H1 (cell line): ENCODE results near the gene TMEM266. TPM values are rescaled to one million over a fixed set of nuclear protein-coding genes. Genes with fewer than 3 reads are reported as not detected.

Experiments used
- CTCF ChIA-PET: fragments of 300-600 bp; sonication (Branson Sonifier 250); formaldehyde crosslinking; loops from one replicate; lab custom pipeline; 2021; ENCODE audit not compliant: partially characterized antibody; lab: Charles Lee
- POLR2A ChIA-PET: fragments of 300-600 bp; sonication (Branson Sonifier 250); formaldehyde crosslinking; loops from one replicate; lab custom pipeline; 2021; ENCODE audit warnings: inconsistent platforms; ENCODE audit not compliant: partially characterized antibody; lab: Charles Lee
- DNase-seq, 2 experiments: peaks; one replicate each; pipeline versions ENCODE4 v3.0.0 to v3.0.0-alpha.2; 2010 to 2022; ENCODE audit warnings: low spot score in 2 of 2, low read depth in 1 of 2, mixed read lengths in 1 of 2
- FAIRE-seq: peaks from 2 replicates; lab custom pipeline; 2011; peaks lifted over from hg19 to GRCh38; lab: Jason Lieb, UNC
- H2AFZ ChIP-seq: 2 replicates; pipeline ENCODE4 v1.8.1; 2012; ENCODE audit warnings: low read length, inconsistent platforms
- H2AK5ac ChIP-seq: 2 replicates; pipeline ENCODE4 v1.6.1; 2013; ENCODE audit warnings: low read depth, low read length
- H2BK120ac ChIP-seq: replicated peaks from 2 replicates; pipeline ENCODE3; 2013; ENCODE audit warnings: low read depth, low read length, inconsistent platforms
- H2BK12ac ChIP-seq: 2 replicates; pipeline ENCODE4 v1.6.1; 2013; ENCODE audit warnings: low read depth, low read length
- H2BK15ac ChIP-seq: 2 replicates; pipeline ENCODE4 v1.6.1; 2013; ENCODE audit warnings: low read length
- H2BK20ac ChIP-seq: 2 replicates; pipeline ENCODE4 v1.6.1; 2013; ENCODE audit warnings: low read length
- H2BK5ac ChIP-seq: 2 replicates; pipeline ENCODE4 v1.6.1; 2013; ENCODE audit warnings: low read depth, low read length
- H3K14ac ChIP-seq: 2 replicates; pipeline ENCODE4 v1.6.1; 2013; ENCODE audit warnings: inconsistent platforms; ENCODE audit not compliant: insufficient read length
- H3K18ac ChIP-seq: 2 replicates; pipeline ENCODE4 v1.6.1; 2013; ENCODE audit warnings: low read length; ENCODE audit errors: extremely low read depth
- H3K23ac ChIP-seq: 2 replicates; pipeline ENCODE4 v1.6.1; 2013; ENCODE audit warnings: inconsistent platforms; ENCODE audit not compliant: insufficient read length
- H3K23me2 ChIP-seq: 2 replicates; pipeline ENCODE4 v1.6.1; 2013; ENCODE audit warnings: low read depth, low read length
- H3K27ac ChIP-seq: 2 replicates; pipeline ENCODE4 v1.6.1; 2011; ENCODE audit warnings: low read depth, low read length, inconsistent platforms
- H3K27me3 ChIP-seq, 4 experiments: replicated peaks in 1 of 4; 1 replicate in 1 of 4; 2 replicates in 3 of 4; pipeline versions ENCODE4 v1.6.1 to v1.8.1; 2011 to 2013; ENCODE audit warnings: low read length in 3 of 4, mild to moderate bottlenecking in 3 of 4, inconsistent platforms in 2 of 4, mixed read lengths in 2 of 4, moderate library complexity in 1 of 4; ENCODE audit not compliant: control insufficient read depth in 3 of 4, insufficient read depth in 3 of 4; ENCODE audit errors: extremely low read depth in 1 of 4
- H3K36me3 ChIP-seq, 4 experiments: 2 replicates each; pipeline versions ENCODE4 v1.6.1 to v1.8.1; 2011 to 2013; ENCODE audit warnings: mild to moderate bottlenecking in 4 of 4, low read length in 3 of 4, moderate library complexity in 2 of 4, control low read depth in 1 of 4, inconsistent platforms in 1 of 4; ENCODE audit not compliant: insufficient read depth in 4 of 4, control insufficient read depth in 2 of 4
- H3K4ac ChIP-seq: replicated peaks from 2 replicates; pipeline ENCODE3; 2013; ENCODE audit warnings: low read length, low read depth, mixed read lengths, inconsistent platforms; ENCODE audit not compliant: insufficient read length
- H3K4me1 ChIP-seq, 4 experiments: replicated peaks in 1 of 4; 1 replicate in 1 of 4; 2 replicates in 3 of 4; pipeline versions ENCODE4 v1.6.1 to v1.8.1; 2011 to 2013; ENCODE audit warnings: low read length in 3 of 4, inconsistent platforms in 2 of 4, mixed read lengths in 1 of 4; ENCODE audit not compliant: insufficient read depth in 4 of 4, control insufficient read depth in 3 of 4
- H3K4me2 ChIP-seq, 2 experiments: 2 replicates each; pipeline versions ENCODE4 v1.6.1 to v1.8.1; 2011 to 2013; ENCODE audit warnings: low read depth in 2 of 2, low read length in 2 of 2, control low read depth in 1 of 2, inconsistent platforms in 1 of 2, mild to moderate bottlenecking in 1 of 2; ENCODE audit not compliant: insufficient read depth in 1 of 2
- H3K4me3 ChIP-seq, 4 experiments: fragments of 200-600, 300-600 bp in 1 of 4; sonication (generic), shearing (Covaris generic), sonication (Bioruptor Twin) in 1 of 4; 2 replicates each; pipeline versions ENCODE4 v1.5.1 to v1.8.1; 2011 to 2016; ENCODE audit warnings: low read length in 4 of 4, low read depth in 3 of 4, control low read depth in 2 of 4, inconsistent platforms in 2 of 4, mild to moderate bottlenecking in 2 of 4, mixed read lengths in 1 of 4, moderate library complexity in 1 of 4; ENCODE audit not compliant: insufficient read depth in 2 of 4; ENCODE audit errors: extremely low read depth in 1 of 4
- H3K56ac ChIP-seq: replicated peaks from 2 replicates; pipeline ENCODE3; 2013; ENCODE audit warnings: low read depth, mild to moderate bottlenecking, mixed read lengths, low read length, inconsistent platforms; ENCODE audit not compliant: insufficient read length
- H3K79me1 ChIP-seq: 2 replicates; pipeline ENCODE4 v1.6.1; 2013; ENCODE audit warnings: low read depth, low read length, control low read depth
- H3K79me2 ChIP-seq, 2 experiments: 2 replicates each; pipeline versions ENCODE4 v1.6.1 to v1.8.1; 2012 to 2013; ENCODE audit warnings: low read length in 2 of 2, mild to moderate bottlenecking in 2 of 2, inconsistent platforms in 1 of 2; ENCODE audit not compliant: insufficient read depth in 2 of 2, control insufficient read depth in 1 of 2
- H3K9ac ChIP-seq, 4 experiments: replicated peaks in 1 of 4; 1 replicate in 1 of 4; 2 replicates in 3 of 4; pipeline versions ENCODE4 v1.6.1 to v1.8.1; 2011 to 2013; ENCODE audit warnings: low read depth in 3 of 4, low read length in 3 of 4, control low read depth in 2 of 4, mild to moderate bottlenecking in 2 of 4, moderate library complexity in 2 of 4, inconsistent platforms in 1 of 4; ENCODE audit errors: extremely low read depth in 1 of 4
- H3K9me3 ChIP-seq, 2 experiments: 2 replicates each; pipeline versions ENCODE4 v1.6.1 to v1.8.1; 2012 to 2013; ENCODE audit warnings: mild to moderate bottlenecking in 2 of 2, moderate library complexity in 2 of 2, control low read depth in 1 of 2, inconsistent platforms in 1 of 2, low read depth in 1 of 2, low read length in 1 of 2, mixed read lengths in 1 of 2; ENCODE audit not compliant: insufficient read depth in 2 of 2
- H4K20me1 ChIP-seq, 2 experiments: replicated peaks in 1 of 2; 2 replicates each; pipeline versions ENCODE3 to v1.8.1; 2011 to 2013; ENCODE audit warnings: inconsistent platforms in 2 of 2, low read length in 2 of 2, mild to moderate bottlenecking in 1 of 2; ENCODE audit not compliant: insufficient read depth in 2 of 2, control insufficient read depth in 1 of 2
- H4K5ac ChIP-seq: 2 replicates; pipeline ENCODE4 v1.6.1; 2013; ENCODE audit warnings: low read length, low read depth, mixed read lengths, inconsistent platforms; ENCODE audit not compliant: insufficient read length
- H4K8ac ChIP-seq: 2 replicates; pipeline ENCODE4 v1.8.0; 2013; ENCODE audit warnings: mild to moderate bottlenecking, moderate library complexity, low read length, inconsistent platforms; ENCODE audit not compliant: insufficient read depth; ENCODE audit errors: extremely low read depth
- H4K91ac ChIP-seq: replicated peaks from 2 replicates; pipeline ENCODE3; 2013; ENCODE audit warnings: low read length, mixed read lengths, inconsistent platforms; ENCODE audit not compliant: insufficient read length
- CTBP2 ChIP-seq: IDR thresholded peaks from 2 replicates; pipeline ENCODE4 v1.7.0; 2011; ENCODE audit warnings: borderline replicate concordance, mild to moderate bottlenecking, moderate library complexity, mixed read lengths, low read length; ENCODE audit not compliant: insufficient read depth, insufficient read length
- EP300 ChIP-seq, 2 experiments: IDR thresholded peaks; 1 replicate in 1 of 2; 2 replicates in 1 of 2; pipeline ENCODE4 v1.6.1; 2011 to 2012; ENCODE audit warnings: low read depth in 2 of 2, low read length in 2 of 2, mild to moderate bottlenecking in 2 of 2, borderline replicate concordance in 1 of 2, inconsistent platforms in 1 of 2, moderate library complexity in 1 of 2
- GABPA ChIP-seq: IDR thresholded peaks from 2 replicates; pipeline ENCODE4 v1.6.1; 2011; ENCODE audit warnings: mild to moderate bottlenecking, low read length, moderate library complexity, borderline replicate concordance; ENCODE audit not compliant: insufficient read depth
- HDAC2 ChIP-seq, 2 experiments: fragments of 300-600 bp in 1 of 2; sonication (generic) in 1 of 2; IDR thresholded peaks; 2 replicates each; pipeline ENCODE4 v1.6.1; 2011 to 2012; ENCODE audit warnings: low read depth in 2 of 2, low read length in 2 of 2, mild to moderate bottlenecking in 2 of 2, moderate library complexity in 2 of 2, borderline replicate concordance in 1 of 2, inconsistent platforms in 1 of 2
- MAFK ChIP-seq: IDR thresholded peaks from 2 replicates; pipeline ENCODE4 v1.6.1; 2012; ENCODE audit warnings: low read depth, mild to moderate bottlenecking, improper control_type of control experiment, low read length
- SP4 ChIP-seq: IDR thresholded peaks from 2 replicates; pipeline ENCODE4 v1.6.1; 2012; ENCODE audit warnings: low read length, inconsistent platforms
- TCF12 ChIP-seq: IDR thresholded peaks from 2 replicates; pipeline ENCODE4 v1.6.1; 2011; ENCODE audit warnings: low read depth, mild to moderate bottlenecking, low read length
- YY1 ChIP-seq: IDR thresholded peaks from 2 replicates; pipeline ENCODE4 v1.6.1; 2011; ENCODE audit warnings: low read depth, mild to moderate bottlenecking, low read length
- WGBS, 2 experiments: shearing (Covaris generic) in 1 of 2; methylation state at CpG; one replicate each; pipeline versions ENCODE4 v1.1.6 to v1.1.7; 2013 to 2015; ENCODE audit warnings: low lambda C conversion rate in 2 of 2, mixed read lengths in 2 of 2, inconsistent platforms in 1 of 2, low coverage in 1 of 2, missing lambda C conversion rate in 1 of 2; ENCODE audit not compliant: insufficient replicate concordance in 2 of 2, insufficient coverage in 1 of 2, insufficient read length in 1 of 2; ENCODE audit errors: extremely low coverage in 1 of 2, missing lambda C conversion rate in 1 of 2; 5-methylcytosine and 5-hydroxymethylcytosine counted together
- polyA plus RNA-seq, 7 experiments: library from polyadenylated mRNA; depleted of rRNA in 3 of 7; stranded (reverse) in 5 of 7; unstranded in 2 of 7; fragments of >200 nt in 5 of 7; fragments of 200-250 nt in 2 of 7; gene quantifications; 1 replicate in 5 of 7; 2 replicates in 1 of 7; 4 replicates in 1 of 7; pipeline versions ENCODE4 v1.2.1 to v1.2.3, GENCODE V29; 2011 to 2013; ENCODE audit warnings: missing spikeins in 2 of 7, mixed read lengths in 2 of 7
- total RNA-seq: library from RNA; stranded (reverse); fragmentation: NEBNext Ultra II Directional; extraction: Animal tissue kit (Norgen Biotek cat#: 25700); gene quantifications from 2 replicates; pipeline ENCODE4 v1.2.1, GENCODE V29; 2021
- TF ChIP-seq, protein P1 (sequence below), 3 experiments: IDR thresholded peaks; 1 replicate in 2 of 3; 2 replicates in 1 of 3; pipeline versions ENCODE4 v1.5.1 to v1.6.1; 2011; ENCODE audit warnings: low read length in 3 of 3, mild to moderate bottlenecking in 3 of 3, inconsistent platforms in 2 of 3, low read depth in 1 of 3, moderate library complexity in 1 of 3; ENCODE audit not compliant: insufficient read depth in 1 of 3; ENCODE audit errors: control extremely low read depth in 1 of 3

TMEM266 gene
- total and polyA plus RNA-seq, 2 of the 8 experiments (the other 6 are each of a cell fraction or from before 2014, with no cell fraction given) = 2.6 TPM

DNA sequence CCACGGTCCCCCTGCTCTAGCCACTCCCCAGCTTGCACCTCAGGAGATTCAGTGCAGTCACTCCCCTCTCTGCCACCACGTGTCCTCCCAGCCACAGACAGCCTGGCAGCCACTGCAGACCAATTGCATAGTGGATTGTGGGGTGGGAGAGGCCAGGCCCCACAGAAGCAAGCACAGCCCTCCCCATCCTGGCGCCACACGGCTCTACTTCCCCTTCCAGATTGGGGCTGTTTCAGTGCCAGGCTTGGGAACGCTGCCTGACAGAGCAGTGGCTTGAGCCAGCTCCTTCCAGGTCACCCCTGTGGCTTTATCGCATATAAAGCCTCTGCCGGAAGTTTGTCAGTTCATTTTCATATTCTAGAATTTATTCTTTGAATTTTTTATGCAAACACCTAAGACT is 90.7 kb downstream of the TMEM266 start:
- H4K91ac ChIP-seq = peak overlapping the region; percentile 50
- no peak overlapping the region for H3K4me2 ChIP-seq
- H3K18ac ChIP-seq = peak overlapping the region; percentile 9; the same call in 1 of the 2 replicates
- no peak overlapping the region for H3K4me3 ChIP-seq
- H3K27ac ChIP-seq = no peak overlapping the region
- H3K56ac ChIP-seq = no peak overlapping the region
- no peak overlapping the region for H3K9ac ChIP-seq
- peak overlapping the region; percentile 77 for H2BK20ac ChIP-seq
- no peaks in the 10 kb centered on the region for H3K36me3 ChIP-seq
- H3K23ac ChIP-seq = no peak overlapping the region
- FAIRE-seq = no peak
- H3K79me1 ChIP-seq = no peaks in the 10 kb centered on the region
- H3K79me2 ChIP-seq = no peaks in the 10 kb centered on the region
- H2AFZ ChIP-seq = no peak overlapping the region
- H3K4ac ChIP-seq = peak overlapping the region; percentile 84
- H2BK15ac ChIP-seq = 0 out of 2 replicates have a peak overlapping the region, but pooled peaks have one; percentile 25
- H3K14ac ChIP-seq = no peak overlapping the region
- no peak overlapping the region for H4K5ac ChIP-seq
- no peaks in the 10 kb centered on the region for H3K27me3 ChIP-seq
- no peak overlapping the region for H2AK5ac ChIP-seq
- no peaks in the 10 kb centered on the region for H3K9me3 ChIP-seq
- H2BK120ac ChIP-seq = no peak overlapping the region
- no peaks in the 10 kb centered on the region; the same call in 1 of the 2 replicates for H3K23me2 ChIP-seq
- H2BK12ac ChIP-seq = peak overlapping the region; percentile 77; the same call in 1 of the 2 replicates
- H4K8ac ChIP-seq = no peak overlapping the region
- no peaks in the 10 kb centered on the region for H4K20me1 ChIP-seq
- H3K4me1 ChIP-seq = peaks cover 0 to 26% (median 21%) of the 10 kb centered on the region in 4 experiments; a peak in 6 of 7 replicates
- CTCF ChIA-PET = interaction anchor here (0.6 to 9.8 kb wide), 27 partner anchors 9 to 636 kb away, joined by 3 to 114 read pairs (median 5); partner anchors contain the start of genes ISL2 and TMEM266
- POLR2A ChIA-PET = interaction anchor here (1.1 to 1.6 kb wide), 2 partner anchors 11 to 18 kb away, joined by 4 to 8 read pairs; no protein-coding TSS in a partner anchor
- TF ChIP-seq GABPA (no peak), MAFK (no peak), EP300 (IDR thresholded peaks at IDR 0.05; ENCODE audit: borderline replicate concordance in 1 of 2, low read depth in 2 of 2, low read length in 2 of 2) (no peak), CTBP2 (no peak), HDAC2 (IDR thresholded peaks at IDR 0.05; ENCODE audit: borderline replicate concordance in 1 of 2, low read depth in 2 of 2, low read length in 2 of 2) (no peak), TCF12 (no peak), YY1 (no peak), SP4 (no peak)
- TF ChIP-seq, protein P1, sequence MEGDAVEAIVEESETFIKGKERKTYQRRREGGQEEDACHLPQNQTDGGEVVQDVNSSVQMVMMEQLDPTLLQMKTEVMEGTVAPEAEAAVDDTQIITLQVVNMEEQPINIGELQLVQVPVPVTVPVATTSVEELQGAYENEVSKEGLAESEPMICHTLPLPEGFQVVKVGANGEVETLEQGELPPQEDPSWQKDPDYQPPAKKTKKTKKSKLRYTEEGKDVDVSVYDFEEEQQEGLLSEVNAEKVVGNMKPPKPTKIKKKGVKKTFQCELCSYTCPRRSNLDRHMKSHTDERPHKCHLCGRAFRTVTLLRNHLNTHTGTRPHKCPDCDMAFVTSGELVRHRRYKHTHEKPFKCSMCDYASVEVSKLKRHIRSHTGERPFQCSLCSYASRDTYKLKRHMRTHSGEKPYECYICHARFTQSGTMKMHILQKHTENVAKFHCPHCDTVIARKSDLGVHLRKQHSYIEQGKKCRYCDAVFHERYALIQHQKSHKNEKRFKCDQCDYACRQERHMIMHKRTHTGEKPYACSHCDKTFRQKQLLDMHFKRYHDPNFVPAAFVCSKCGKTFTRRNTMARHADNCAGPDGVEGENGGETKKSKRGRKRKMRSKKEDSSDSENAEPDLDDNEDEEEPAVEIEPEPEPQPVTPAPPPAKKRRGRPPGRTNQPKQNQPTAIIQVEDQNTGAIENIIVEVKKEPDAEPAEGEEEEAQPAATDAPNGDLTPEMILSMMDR (IDR thresholded peaks at IDR 0.05; ENCODE audit: control extremely low read depth in 1 of 3, insufficient read depth in 1 of 3, low read depth in 1 of 3, low read length in 3 of 3) = no peak
- DNase-seq = peak in 1 of 2 experiments; percentile 45
- WGBS, 2 experiments = 77% methylated on average over 7 of the region's 7 CpGs; no CpG with 5 or more reads in 1 of the 2 experiments
- H2BK5ac ChIP-seq = peak overlapping the region; percentile 79; the same call in 1 of the 2 replicates
